Daoy (cell line): ENCODE results near the gene ADGRV1. TPM values are rescaled to one million over a fixed set of nuclear protein-coding genes. Genes with fewer than 3 reads are reported as not detected.

Experiments
- DNase-seq: peaks from one replicate; pipeline ENCODE4 v3.0.0-alpha.2; 2015; ENCODE audit warnings: low read depth
- total RNA-seq: library from RNA; depleted of rRNA; stranded (reverse); fragments of >200 nt; shearing (Covaris generic); gene quantifications from 2 replicates; pipeline ENCODE4 v1.2.3, GENCODE V29; 2014; rRNA removed

Gene ADGRV1
- total RNA-seq, 1 experiment from 2014 or later: 10.6 TPM

GRCh38 chr5:91194824-91195381 is 636.3 kb downstream of the ADGRV1 start:
- no peak for DNase-seq

DNA sequence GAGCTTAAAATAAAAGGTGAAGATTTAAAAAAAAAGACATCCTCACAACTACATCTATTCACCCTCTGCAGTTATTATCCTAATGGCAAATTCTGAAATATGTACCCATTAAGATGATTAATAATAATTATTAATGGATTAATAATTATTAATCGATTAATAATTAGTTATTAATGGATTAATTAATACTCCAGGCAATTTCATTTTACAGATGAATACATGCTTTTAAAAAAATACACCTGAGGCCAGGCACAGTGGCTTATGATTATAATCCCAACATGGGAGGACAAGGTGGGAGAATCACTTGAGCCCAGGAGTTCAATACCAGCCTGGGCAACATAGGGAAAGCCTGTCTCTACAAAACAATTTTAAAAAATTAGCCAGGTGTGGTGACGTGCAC is 642.1 kb downstream of the ADGRV1 start:
- no peak for DNase-seq

DNA sequence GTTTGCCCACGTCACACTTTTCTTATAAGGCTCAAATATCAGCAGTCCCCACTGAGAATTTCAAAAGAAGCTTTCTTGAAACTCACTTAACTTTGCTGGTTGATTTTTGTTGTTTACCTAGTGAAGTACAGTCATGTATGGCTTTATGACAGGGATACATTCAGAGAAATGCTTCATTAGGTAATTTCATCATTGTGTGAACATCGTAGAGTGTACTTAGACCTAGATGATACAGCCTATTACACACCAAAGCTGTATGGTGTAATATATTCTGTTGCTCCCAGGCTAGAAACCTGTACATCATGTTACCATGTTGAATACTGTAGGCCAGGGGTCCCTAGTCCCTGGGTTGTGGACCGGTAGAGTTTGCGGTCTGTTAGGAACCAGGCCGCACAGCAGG is 647.5 kb downstream of the ADGRV1 start:
- DNase-seq: no peak

GRCh38 chr5:91206734-91207133 is 648.1 kb downstream of the ADGRV1 start:
- peak; percentile 57 for DNase-seq

DNA sequence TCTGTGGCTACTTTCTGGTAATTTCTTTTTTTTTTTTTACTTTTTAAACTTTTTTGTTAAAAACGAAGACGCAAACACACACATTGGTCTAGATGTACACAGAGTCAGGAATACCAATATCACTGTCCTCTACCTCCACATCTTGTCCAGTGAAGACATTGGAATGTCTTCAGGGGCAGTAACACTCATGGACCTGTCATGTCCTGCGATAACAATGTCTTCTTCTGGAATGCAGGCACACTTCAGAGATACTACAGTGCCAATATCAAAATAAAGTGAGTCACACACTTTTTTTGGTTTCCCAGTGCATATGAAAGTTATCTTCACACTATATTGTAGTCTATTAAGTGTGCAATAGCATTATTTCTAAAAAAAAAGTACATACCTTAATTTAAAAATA is 648.7 kb downstream of the ADGRV1 start:
- DNase-seq: peak; percentile 22

DNA sequence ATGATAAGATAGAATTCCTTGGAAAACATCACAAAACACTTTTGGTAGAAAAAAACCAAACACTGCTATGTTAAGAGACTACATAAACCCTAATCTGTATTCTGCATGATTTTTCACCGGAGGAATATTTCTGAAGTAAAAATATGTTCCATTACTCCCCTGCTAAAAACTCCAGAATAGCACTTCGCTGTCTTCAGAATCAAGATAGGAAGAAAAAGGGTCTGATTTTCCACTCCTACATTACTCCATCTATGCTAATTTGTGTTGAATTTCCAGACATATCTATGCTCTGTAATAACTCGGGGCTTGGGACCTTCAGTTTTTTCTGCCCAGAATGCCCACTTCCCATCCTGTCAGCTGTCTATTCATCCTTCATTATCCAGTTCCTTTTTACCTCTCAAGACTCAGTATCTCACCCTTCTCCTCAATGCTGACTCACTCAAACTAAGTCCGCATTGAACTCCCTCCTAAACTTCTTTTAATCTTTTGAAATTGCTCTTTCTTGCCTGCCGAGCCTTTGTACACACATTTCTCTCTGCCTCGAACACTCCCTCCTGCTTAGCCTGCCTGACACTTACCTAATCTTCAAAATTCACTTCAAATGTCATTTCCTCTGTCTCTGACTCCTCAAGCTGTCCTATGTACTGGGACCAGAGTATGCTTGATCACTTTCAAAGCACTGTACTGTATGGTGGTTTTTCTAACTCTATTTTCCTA is 653.6 kb downstream of the ADGRV1 start:
- peak; percentile 25 for DNase-seq

DNA sequence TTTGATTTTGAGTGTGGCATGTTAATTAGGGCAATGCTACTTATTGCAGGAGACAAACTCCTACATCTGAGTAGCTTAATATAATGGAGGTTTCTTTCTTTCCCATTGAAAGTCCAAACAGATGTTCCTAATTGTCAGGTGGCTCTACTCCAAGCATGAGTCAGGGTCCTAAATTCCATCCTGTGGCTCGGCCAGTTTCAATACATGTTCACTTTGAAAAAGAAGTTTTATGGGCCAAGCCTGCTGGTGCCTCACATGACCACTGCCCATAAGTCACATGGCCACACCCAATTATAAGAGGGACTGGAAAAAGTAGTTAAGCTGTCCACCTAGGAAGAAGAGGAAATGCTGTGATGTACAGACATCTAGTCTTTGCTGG is 654.1 kb downstream of the ADGRV1 start:
- peak; percentile 84 for DNase-seq

Other genes starting within 250 kb of the ADGRV1 start
- gene CETN3, start 149.0 kb upstream of the ADGRV1 start, total RNA-seq: 38.6 and 80.4 TPM in 2 replicates
- 2.3 and 4.1 TPM in 2 replicates for gene MBLAC2, start 84.0 kb upstream of the ADGRV1 start, total RNA-seq
- gene POLR3G, start 83.9 kb upstream of the ADGRV1 start, total RNA-seq: 20.7 and 32.6 TPM in 2 replicates
- gene LYSMD3, start 29.2 kb upstream of the ADGRV1 start, total RNA-seq: 10.8 and 16.1 TPM in 2 replicates